Esophagus squamous epithelium (tissue), 4 donors: ENCODE measurements around the gene CASP6.

Experiments used
- POLR2A ChIP-seq, 4 donors: fragments of 450-650 bp; IDR thresholded peaks; one replicate each; pipeline ENCODE4 v1.6.1; 2017; ENCODE audit warnings: antibody characterized with exemption in 4 of 4, mild to moderate bottlenecking in 4 of 4, moderate library complexity in 3 of 4
- TF ChIP-seq, protein P1 (sequence below), 6 experiments: fragments of 450-650 bp in 4 of 6; fragments of 200-600 bp in 2 of 6; sonication (generic) in 2 of 6; IDR thresholded peaks; one replicate each; pipeline ENCODE4 v1.5.1; 2016 to 2019; ENCODE audit warnings: antibody characterized with exemption in 6 of 6, mild to moderate bottlenecking in 4 of 6, moderate library complexity in 4 of 6

DNA sequence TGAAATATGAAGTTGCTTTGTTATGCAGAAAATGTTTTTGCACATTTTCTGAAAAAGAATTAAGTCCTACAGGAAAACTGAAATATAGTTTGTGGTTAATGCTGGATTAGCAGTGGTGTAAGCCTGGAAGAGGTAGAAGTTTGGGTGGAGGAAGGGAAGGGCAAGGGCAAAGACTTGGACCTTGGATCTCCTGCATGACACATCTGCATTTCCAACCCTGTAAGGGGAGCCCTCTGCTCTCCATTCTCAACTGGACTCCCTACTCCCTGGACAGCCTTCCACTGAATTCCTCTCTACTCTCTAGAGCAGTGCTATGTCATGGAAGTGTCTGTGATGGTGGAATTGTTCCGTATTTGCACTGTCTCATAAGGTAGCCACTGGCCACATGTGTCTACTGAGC is 4.6 kb downstream of the CASP6 start:
- TF ChIP-seq POLR2A (IDR thresholded peaks at IDR 0.05) = no peak
- TF ChIP-seq, protein P1, sequence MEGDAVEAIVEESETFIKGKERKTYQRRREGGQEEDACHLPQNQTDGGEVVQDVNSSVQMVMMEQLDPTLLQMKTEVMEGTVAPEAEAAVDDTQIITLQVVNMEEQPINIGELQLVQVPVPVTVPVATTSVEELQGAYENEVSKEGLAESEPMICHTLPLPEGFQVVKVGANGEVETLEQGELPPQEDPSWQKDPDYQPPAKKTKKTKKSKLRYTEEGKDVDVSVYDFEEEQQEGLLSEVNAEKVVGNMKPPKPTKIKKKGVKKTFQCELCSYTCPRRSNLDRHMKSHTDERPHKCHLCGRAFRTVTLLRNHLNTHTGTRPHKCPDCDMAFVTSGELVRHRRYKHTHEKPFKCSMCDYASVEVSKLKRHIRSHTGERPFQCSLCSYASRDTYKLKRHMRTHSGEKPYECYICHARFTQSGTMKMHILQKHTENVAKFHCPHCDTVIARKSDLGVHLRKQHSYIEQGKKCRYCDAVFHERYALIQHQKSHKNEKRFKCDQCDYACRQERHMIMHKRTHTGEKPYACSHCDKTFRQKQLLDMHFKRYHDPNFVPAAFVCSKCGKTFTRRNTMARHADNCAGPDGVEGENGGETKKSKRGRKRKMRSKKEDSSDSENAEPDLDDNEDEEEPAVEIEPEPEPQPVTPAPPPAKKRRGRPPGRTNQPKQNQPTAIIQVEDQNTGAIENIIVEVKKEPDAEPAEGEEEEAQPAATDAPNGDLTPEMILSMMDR (IDR thresholded peaks at IDR 0.05) = no peak
